ENCODE data around the gene KRT78.
A peak's percentile ranks its signal among the peaks of the same experiment; 100 is the strongest.

Gene KRT78

GRCh38 chr12:52821826-52822660 lies 26.8 kb downstream of the KRT78 start:
- H3K27ac ChIP-seq (ENCODE audit: low read length, poor library complexity, severe bottlenecking), result no peak overlapping the region
- H2BK5ac ChIP-seq (ENCODE audit: low read depth, low read length, poor library complexity, severe bottlenecking), result no peak overlapping the region
- H2AK5ac ChIP-seq (ENCODE audit: low read length, severe bottlenecking), result no peak overlapping the region
- H2AFZ ChIP-seq (ENCODE audit: low read depth, low read length), result no peak overlapping the region
- no peak overlapping the region for H3K23ac ChIP-seq (ENCODE audit: low read length in 2 of 2)
- H4K91ac ChIP-seq (ENCODE audit: low read length), result no peak overlapping the region
- H3K18ac ChIP-seq (ENCODE audit: low read depth in 1 of 2, low read length in 2 of 2), result no peak overlapping the region
- no peak overlapping the region for H2BK120ac ChIP-seq (ENCODE audit: low read depth, low read length)
- H3K9ac ChIP-seq (ENCODE audit: low read length), result no peak overlapping the region
- peaks cover 7% of the 10 kb centered on the region for H3K4me1 ChIP-seq (ENCODE audit: control insufficient read depth, insufficient read depth, low read depth, low read length)
- no peaks in the 10 kb centered on the region for H3K79me1 ChIP-seq (replicated peaks; ENCODE audit: low read length, poor library complexity, severe bottlenecking)
- 85% methylated on average over 10 of the region's 10 CpGs for WGBS
- no peak overlapping the region for H3K4me3 ChIP-seq (ENCODE audit: insufficient read depth in 1 of 2, low read depth in 1 of 2, low read length in 2 of 2)
- peaks cover 26 to 73% of the 10 kb centered on the region in 2 experiments for H3K27me3 ChIP-seq (ENCODE audit: control insufficient read depth in 1 of 2, insufficient read depth in 1 of 2, low read length in 2 of 2)
- no peaks in the 10 kb centered on the region for H3K9me3 ChIP-seq (ENCODE audit: control insufficient read depth, low read length)
- H3K4ac ChIP-seq (ENCODE audit: low read depth in 1 of 2, low read length in 2 of 2), result no peak overlapping the region
- no peaks in the 10 kb centered on the region for H3K36me3 ChIP-seq (ENCODE audit: control insufficient read depth in 1 of 2, insufficient read depth in 2 of 2, low read depth in 1 of 2, low read length in 2 of 2)
- H3K14ac ChIP-seq (ENCODE audit: low read length in 2 of 2), result no peak overlapping the region
- H3K4me2 ChIP-seq (ENCODE audit: low read length, poor library complexity, severe bottlenecking), result no peak overlapping the region
- DNase-seq, result no peak
- H2BK12ac ChIP-seq (ENCODE audit: low read length in 2 of 2), result no peak overlapping the region
- H4K8ac ChIP-seq (ENCODE audit: low read length), result no peak overlapping the region
- no peak overlapping the region for H2BK15ac ChIP-seq (ENCODE audit: low read depth, poor library complexity, severe bottlenecking)

DNA sequence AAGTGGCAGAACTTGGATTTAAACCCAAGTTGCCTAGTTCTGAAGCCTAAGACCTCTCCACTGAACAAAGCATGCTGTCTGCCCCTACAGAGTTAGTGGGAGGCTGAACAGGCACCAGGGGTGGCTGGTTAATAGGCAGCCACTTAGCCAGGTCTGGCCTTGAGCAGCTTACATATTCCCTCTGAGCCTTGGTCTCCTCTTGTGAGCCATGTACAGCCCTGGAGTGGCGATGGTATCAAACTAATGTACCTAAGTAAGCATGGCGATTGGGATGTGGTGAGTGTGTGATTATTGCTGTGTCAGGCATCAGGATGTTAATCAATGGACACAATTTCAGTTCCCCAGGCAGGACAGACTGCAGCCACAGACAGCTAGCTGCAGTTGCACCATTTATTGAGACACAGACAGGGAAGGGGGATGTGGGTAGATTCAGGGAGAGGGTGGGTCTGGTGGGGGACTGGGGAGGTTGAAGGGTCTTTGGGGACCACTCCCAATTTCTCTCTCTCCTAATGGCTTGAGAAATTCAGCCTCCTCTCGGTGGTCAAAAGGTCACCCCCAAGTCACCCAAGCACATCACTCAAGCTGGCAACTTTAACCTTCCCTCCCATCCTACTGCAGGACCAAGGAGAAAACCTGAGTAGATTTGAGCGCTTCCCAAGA lies 27.6 kb downstream of the KRT78 start:
- Histone ChIP-seq H3K79me1 (replicated peaks; ENCODE audit: low read length, poor library complexity, severe bottlenecking) (no peaks in the 10 kb centered on the region), H2BK120ac (ENCODE audit: low read depth, low read length) (no peak overlapping the region), H3K4me2 (ENCODE audit: low read length, poor library complexity, severe bottlenecking) (no peak overlapping the region), H3K14ac (ENCODE audit: low read length in 2 of 2) (peak overlapping the region in 1 of 2 experiments; percentile 35), H3K27me3 (ENCODE audit: control insufficient read depth in 1 of 2, insufficient read depth in 1 of 2, low read length in 2 of 2) (peaks cover 30 to 74% of the 10 kb centered on the region in 2 experiments), H4K8ac (ENCODE audit: low read length) (no peak overlapping the region), H2AFZ (ENCODE audit: low read depth, low read length) (no peak overlapping the region), H2BK5ac (ENCODE audit: low read depth, low read length, poor library complexity, severe bottlenecking) (no peak overlapping the region), H3K27ac (ENCODE audit: low read length, poor library complexity, severe bottlenecking) (no peak overlapping the region), H4K91ac (ENCODE audit: low read length) (no peak overlapping the region), H3K4me3 (ENCODE audit: insufficient read depth in 1 of 2, low read depth in 1 of 2, low read length in 2 of 2) (no peak overlapping the region), H3K36me3 (ENCODE audit: control insufficient read depth in 1 of 2, insufficient read depth in 2 of 2, low read depth in 1 of 2, low read length in 2 of 2) (no peaks in the 10 kb centered on the region), H3K9me3 (ENCODE audit: control insufficient read depth, low read length) (no peaks in the 10 kb centered on the region), H3K23ac (ENCODE audit: low read length in 2 of 2) (no peak overlapping the region), H3K4me1 (ENCODE audit: control insufficient read depth, insufficient read depth, low read depth, low read length) (peaks cover 2% of the 10 kb centered on the region), H3K9ac (ENCODE audit: low read length) (no peak overlapping the region), H2BK15ac (ENCODE audit: low read depth, poor library complexity, severe bottlenecking) (no peak overlapping the region), H3K18ac (ENCODE audit: low read depth in 1 of 2, low read length in 2 of 2) (no peak overlapping the region), H3K4ac (ENCODE audit: low read depth in 1 of 2, low read length in 2 of 2) (no peak overlapping the region), H2BK12ac (ENCODE audit: low read length in 2 of 2) (no peak overlapping the region), H2AK5ac (ENCODE audit: low read length, severe bottlenecking) (no peak overlapping the region)
- DNase-seq, result no peak
- 81% methylated on average over 4 of the region's 4 CpGs for WGBS

DNA sequence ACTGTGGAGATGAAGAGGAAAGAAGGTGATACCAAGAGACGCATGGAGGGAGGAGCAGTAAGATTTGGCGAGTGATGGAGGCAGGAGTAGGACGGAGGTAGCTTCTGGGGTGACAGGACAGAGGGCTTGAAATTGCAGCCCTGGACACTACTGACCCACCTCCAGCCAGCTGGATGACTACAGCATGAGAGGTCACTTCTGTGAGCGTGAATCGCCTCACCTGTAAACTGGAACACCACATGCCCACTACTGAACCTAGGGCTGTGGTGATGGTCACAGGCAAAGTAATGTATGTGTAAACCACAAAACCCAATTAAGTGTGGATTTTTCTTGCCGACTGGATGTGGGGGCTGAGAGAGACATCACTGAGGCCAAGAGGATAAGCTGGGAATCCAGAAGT lies 28.3 kb downstream of the KRT78 start:
- Histone ChIP-seq H3K27ac (ENCODE audit: low read length, poor library complexity, severe bottlenecking) (no peak overlapping the region), H3K14ac (ENCODE audit: low read length in 2 of 2) (no peak overlapping the region), H3K79me1 (replicated peaks; ENCODE audit: low read length, poor library complexity, severe bottlenecking) (no peaks in the 10 kb centered on the region), H4K8ac (ENCODE audit: low read length) (no peak overlapping the region), H2AFZ (ENCODE audit: low read depth, low read length) (no peak overlapping the region), H4K91ac (ENCODE audit: low read length) (no peak overlapping the region), H3K4me3 (ENCODE audit: insufficient read depth in 1 of 2, low read depth in 1 of 2, low read length in 2 of 2) (no peak overlapping the region), H3K36me3 (ENCODE audit: control insufficient read depth in 1 of 2, insufficient read depth in 2 of 2, low read depth in 1 of 2, low read length in 2 of 2) (no peaks in the 10 kb centered on the region), H3K23ac (ENCODE audit: low read length in 2 of 2) (no peak overlapping the region), H2BK5ac (ENCODE audit: low read depth, low read length, poor library complexity, severe bottlenecking) (no peak overlapping the region), H3K9ac (ENCODE audit: low read length) (no peak overlapping the region), H3K4me1 (ENCODE audit: control insufficient read depth, insufficient read depth, low read depth, low read length) (peaks cover 2% of the 10 kb centered on the region), H3K18ac (ENCODE audit: low read depth in 1 of 2, low read length in 2 of 2) (no peak overlapping the region), H2BK12ac (ENCODE audit: low read length in 2 of 2) (no peak overlapping the region), H2BK15ac (ENCODE audit: low read depth, poor library complexity, severe bottlenecking) (no peak overlapping the region), H2AK5ac (ENCODE audit: low read length, severe bottlenecking) (no peak overlapping the region), H3K27me3 (ENCODE audit: control insufficient read depth in 1 of 2, insufficient read depth in 1 of 2, low read length in 2 of 2) (peaks cover 30 to 74% of the 10 kb centered on the region in 2 experiments), H3K4ac (ENCODE audit: low read depth in 1 of 2, low read length in 2 of 2) (no peak overlapping the region), H3K9me3 (ENCODE audit: control insufficient read depth, low read length) (no peaks in the 10 kb centered on the region), H3K4me2 (ENCODE audit: low read length, poor library complexity, severe bottlenecking) (no peak overlapping the region), H2BK120ac (ENCODE audit: low read depth, low read length) (no peak overlapping the region)
- 92% methylated on average over 5 of the region's 6 CpGs for WGBS
- DNase-seq, result no peak

DNA sequence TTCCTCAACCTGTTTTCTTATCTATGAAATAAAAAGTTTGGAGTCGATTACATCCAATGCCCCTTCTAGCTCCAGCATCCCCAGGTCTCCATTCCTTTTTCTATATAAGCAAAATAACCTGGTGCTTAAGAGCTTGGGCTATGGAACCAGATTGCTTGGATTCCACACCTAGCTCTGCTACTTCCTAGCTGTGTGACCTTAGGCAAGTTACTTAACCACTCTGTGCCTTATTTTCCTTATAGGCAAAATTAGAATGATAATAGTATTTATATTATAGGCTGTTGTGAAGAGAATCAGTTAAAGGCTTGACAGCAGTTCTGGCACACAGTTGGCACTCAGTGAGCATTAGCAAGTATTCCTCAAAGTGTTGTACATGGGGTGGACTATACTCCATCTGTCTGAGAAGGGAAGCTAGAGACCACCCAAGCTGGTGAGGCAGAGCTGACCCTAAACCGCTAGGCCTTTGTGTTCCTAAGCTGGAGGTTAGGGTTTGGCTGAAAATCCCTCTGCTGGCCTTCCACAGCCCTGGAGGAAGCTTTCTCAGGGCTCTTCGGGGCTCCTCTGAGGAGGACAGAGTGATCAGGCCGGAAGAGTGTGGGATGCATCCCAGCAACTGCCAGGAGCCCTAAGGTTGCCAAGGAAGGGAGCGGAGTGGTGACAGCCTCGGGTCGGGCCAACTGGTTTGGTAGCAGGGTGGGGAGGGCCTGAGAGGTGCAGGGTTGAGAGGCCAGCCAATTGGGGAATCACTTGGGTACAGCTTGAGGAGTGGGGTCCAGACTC lies 28.9 kb downstream of the KRT78 start:
- Histone ChIP-seq H3K79me1 (replicated peaks; ENCODE audit: low read length, poor library complexity, severe bottlenecking) (no peaks in the 10 kb centered on the region), H2AK5ac (ENCODE audit: low read length, severe bottlenecking) (no peak overlapping the region), H4K8ac (ENCODE audit: low read length) (no peak overlapping the region), H3K27ac (ENCODE audit: low read length, poor library complexity, severe bottlenecking) (no peak overlapping the region), H3K4me3 (ENCODE audit: insufficient read depth in 1 of 2, low read depth in 1 of 2, low read length in 2 of 2) (no peak overlapping the region), H2AFZ (ENCODE audit: low read depth, low read length) (no peak overlapping the region), H3K36me3 (ENCODE audit: control insufficient read depth in 1 of 2, insufficient read depth in 2 of 2, low read depth in 1 of 2, low read length in 2 of 2) (no peaks in the 10 kb centered on the region), H3K4me1 (ENCODE audit: control insufficient read depth, insufficient read depth, low read depth, low read length) (peaks cover 2% of the 10 kb centered on the region), H3K18ac (ENCODE audit: low read depth in 1 of 2, low read length in 2 of 2) (no peak overlapping the region), H2BK120ac (ENCODE audit: low read depth, low read length) (no peak overlapping the region), H2BK12ac (ENCODE audit: low read length in 2 of 2) (no peak overlapping the region), H2BK5ac (ENCODE audit: low read depth, low read length, poor library complexity, severe bottlenecking) (no peak overlapping the region), H3K9ac (ENCODE audit: low read length) (no peak overlapping the region), H3K9me3 (ENCODE audit: control insufficient read depth, low read length) (no peaks in the 10 kb centered on the region), H4K91ac (ENCODE audit: low read length) (no peak overlapping the region), H3K23ac (ENCODE audit: low read length in 2 of 2) (no peak overlapping the region), H3K14ac (ENCODE audit: low read length in 2 of 2) (no peak overlapping the region), H3K27me3 (ENCODE audit: control insufficient read depth in 1 of 2, insufficient read depth in 1 of 2, low read length in 2 of 2) (peaks cover 30 to 74% of the 10 kb centered on the region in 2 experiments), H3K4me2 (ENCODE audit: low read length, poor library complexity, severe bottlenecking) (no peak overlapping the region), H2BK15ac (ENCODE audit: low read depth, poor library complexity, severe bottlenecking) (no peak overlapping the region), H3K4ac (ENCODE audit: low read depth in 1 of 2, low read length in 2 of 2) (no peak overlapping the region)
- DNase-seq, result no peak
- 83% methylated on average over 7 of the region's 7 CpGs for WGBS

Measured in mesenchymal stem cell (in vitro differentiated cells and primary cell).